CD1c-positive myeloid dendritic cell (primary cell): ENCODE data around the gene KCNH5.

Experiments
- DNase-seq: peaks from one replicate; pipeline ENCODE4 v3.0.0-alpha.2; 2016; ENCODE audit errors: extremely low spot score

Gene KCNH5

GRCh38 chr14:62739647-62740046 lies 305.6 kb downstream of the KCNH5 start:
- no peak for DNase-seq

GRCh38 chr14:62736048-62737043 lies 308.9 kb downstream of the KCNH5 start:
- no peak for DNase-seq

- DNase-seq, result no peak
These were observed 310.4 kb downstream of the KCNH5 start for GRCh38 chr14:62734831-62735230.

DNA sequence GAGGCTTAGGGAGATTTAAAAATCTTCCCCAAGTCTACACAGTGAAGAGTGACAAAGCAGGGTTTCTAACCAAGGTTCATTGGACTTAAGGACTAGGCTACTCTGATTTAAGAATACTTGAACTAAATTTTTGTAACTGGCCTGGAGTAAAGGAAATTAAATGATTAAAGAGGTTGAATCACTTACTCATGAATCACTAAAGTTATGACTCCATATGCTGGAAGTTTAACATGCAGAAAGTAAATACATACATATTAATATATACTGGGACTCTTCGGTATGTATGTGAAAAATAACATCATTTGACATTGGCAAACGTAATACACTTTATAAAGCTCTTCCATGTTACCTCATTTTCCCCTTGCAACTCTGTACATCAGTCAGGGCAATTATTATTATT lies 322.9 kb downstream of the KCNH5 start:
- no peak for DNase-seq

- no peak for DNase-seq
These were observed 326.6 kb downstream of the KCNH5 start for GRCh38 chr14:62718629-62719028.

- no peak for DNase-seq
These were observed 333.8 kb downstream of the KCNH5 start for GRCh38 chr14:62711351-62712023.

DNA sequence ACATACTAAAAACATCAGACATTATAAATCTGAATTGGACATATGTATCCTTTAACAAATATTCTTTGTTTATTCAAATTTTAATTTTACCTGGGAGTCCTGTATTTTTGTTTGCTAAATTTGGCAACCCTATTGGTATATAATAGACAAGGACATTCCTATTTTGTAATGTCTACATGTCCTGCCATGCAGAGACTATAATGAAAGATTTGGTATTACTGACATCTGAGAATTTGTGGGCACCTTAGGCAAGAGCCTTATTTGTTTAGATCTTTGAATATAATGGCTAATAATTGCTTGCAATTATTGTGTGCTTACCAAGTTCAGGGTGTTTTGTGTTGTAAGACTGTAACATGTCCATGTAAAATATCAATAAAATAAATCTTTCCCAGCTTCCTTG lies 334.4 kb downstream of the KCNH5 start:
- no peak for DNase-seq

DNA sequence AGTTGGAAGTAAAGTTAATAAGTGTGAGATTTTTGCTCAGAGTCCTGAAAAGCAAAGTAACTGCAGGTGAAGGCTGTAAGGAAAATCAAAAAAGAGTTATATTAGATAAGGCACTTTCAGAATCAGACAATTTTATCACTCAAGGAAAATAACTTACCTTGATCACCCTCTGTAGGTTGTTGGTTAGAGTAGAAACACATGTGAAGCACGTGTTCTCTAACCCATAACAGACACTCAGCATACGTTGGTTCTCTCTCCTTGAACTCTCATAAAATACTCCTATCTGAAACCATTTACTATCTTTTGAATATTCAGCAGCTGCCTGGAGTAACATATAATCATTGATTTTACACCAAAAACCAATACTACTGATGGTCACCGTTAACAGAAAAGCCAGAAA lies 335.5 kb downstream of the KCNH5 start:
- DNase-seq, result no peak

GRCh38 chr14:62706217-62706616 lies 339.0 kb downstream of the KCNH5 start:
- no peak for DNase-seq

- no peak for DNase-seq
These were observed 347.8 kb downstream of the KCNH5 start for GRCh38 chr14:62697461-62697860.

- no peak for DNase-seq
These were observed 348.3 kb downstream of the KCNH5 start for GRCh38 chr14:62696929-62697328.

GRCh38 chr14:62696331-62696924 lies 348.8 kb downstream of the KCNH5 start:
- no peak for DNase-seq

- DNase-seq, result no peak
These were observed 351.2 kb downstream of the KCNH5 start for GRCh38 chr14:62694075-62694474.

GRCh38 chr14:62692490-62693106 lies 352.7 kb downstream of the KCNH5 start:
- DNase-seq, result no peak

GRCh38 chr14:62691647-62692489 lies 353.4 kb downstream of the KCNH5 start:
- DNase-seq, result no peak

DNA sequence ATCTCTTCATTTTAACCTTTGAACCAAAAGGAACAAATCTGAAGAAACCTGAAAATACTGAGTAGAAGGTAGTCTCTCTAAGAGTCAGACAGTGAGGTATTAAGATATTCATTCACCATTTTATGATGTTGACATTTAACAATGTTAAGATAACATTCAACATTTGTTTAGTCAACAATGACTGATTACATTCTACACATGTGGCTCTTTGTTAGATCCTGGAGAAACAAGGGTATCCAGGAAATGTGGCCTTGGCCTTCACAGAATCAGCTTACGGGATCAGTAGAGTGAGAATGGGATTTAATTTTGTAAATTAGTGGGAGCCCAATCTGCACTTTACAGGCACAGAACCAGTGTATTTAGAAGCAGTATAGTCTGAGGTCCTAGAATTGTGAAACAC lies 355.5 kb downstream of the KCNH5 start:
- DNase-seq, result no peak

- DNase-seq, result no peak
These were observed 357.4 kb downstream of the KCNH5 start for GRCh38 chr14:62687818-62688217.

- no peak for DNase-seq
These were observed 360.9 kb downstream of the KCNH5 start for GRCh38 chr14:62684376-62684775.

DNA sequence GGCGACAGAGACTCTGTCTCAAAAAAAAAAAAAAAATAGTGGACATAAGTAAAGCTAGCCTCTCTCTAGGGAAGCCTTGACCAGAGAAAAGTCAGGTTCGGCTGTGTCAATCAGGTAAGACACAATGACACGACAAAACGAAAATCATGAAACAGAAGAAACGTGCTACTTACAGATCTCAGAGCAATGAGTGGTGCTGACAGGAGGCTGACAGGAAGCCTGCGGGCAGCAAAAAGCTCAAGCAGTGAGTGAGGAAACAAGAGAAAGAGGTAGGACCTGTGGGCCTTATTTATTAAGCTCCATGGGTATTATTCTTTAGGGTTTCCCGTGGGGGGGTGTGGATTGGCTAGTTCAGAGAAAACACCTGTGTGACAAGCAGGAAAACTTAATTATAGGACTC lies 363.1 kb downstream of the KCNH5 start:
- DNase-seq, result no peak

DNA sequence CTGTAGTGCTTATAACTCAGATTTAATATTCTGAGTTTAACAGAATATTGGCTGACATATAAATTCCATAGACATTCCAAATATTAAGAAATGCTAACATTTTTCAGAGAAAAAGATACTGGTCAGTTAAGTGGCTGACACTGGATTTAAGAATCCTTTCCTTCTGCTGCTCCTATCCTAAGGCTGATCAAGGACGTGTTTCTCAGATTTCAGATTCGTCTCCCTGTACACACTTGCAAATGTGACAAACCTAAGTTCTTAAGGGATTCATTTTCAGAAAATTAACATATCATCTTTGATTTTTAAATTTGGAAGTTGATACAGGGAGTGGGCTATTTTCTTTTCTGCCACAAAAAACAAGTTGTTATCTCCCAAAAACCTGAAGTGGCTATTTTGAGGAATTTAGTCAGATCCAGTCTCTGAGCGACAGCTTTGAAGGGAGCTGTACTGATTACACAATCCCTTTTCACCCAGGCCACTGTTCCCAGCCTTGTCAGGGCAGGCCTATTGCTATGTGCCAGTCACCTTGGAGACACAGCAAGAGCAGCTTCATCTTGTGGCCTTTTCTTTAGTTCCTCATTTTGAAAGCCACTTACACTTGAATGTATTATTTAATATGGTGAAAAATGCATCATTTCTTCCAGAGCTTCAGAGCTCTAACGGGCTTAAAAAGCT lies 370.6 kb downstream of the KCNH5 start:
- no peak for DNase-seq
